ENCODE data around the gene CDH2. TPM values are rescaled to one million over a fixed set of nuclear protein-coding genes. Genes with fewer than 3 reads are reported as not detected.

CDH2 gene
- total and polyA plus RNA-seq, 2 donors, result 1.6 to 3.0 TPM

GRCh38 chr18:28189400-28190239, 12.7 kb upstream of the CDH2 start:
- WGBS, result 79% methylated on average over 5 of the region's 5 CpGs
- Histone ChIP-seq H3K4me3 (ENCODE audit: low read length in 2 of 2) (no peak overlapping the region), H3K27ac (ENCODE audit: low read depth in 1 of 2, low read length in 1 of 2) (no peak overlapping the region), H3K9me3 (ENCODE audit: control insufficient read depth in 2 of 2, insufficient read depth in 1 of 2, low read length in 1 of 2) (no peaks in the 10 kb centered on the region), H3K27me3 (ENCODE audit: control insufficient read depth in 2 of 2, insufficient read depth in 1 of 2, low read length in 1 of 2) (no peaks in the 10 kb centered on the region), H3K4me1 (ENCODE audit: control insufficient read depth in 2 of 2, insufficient read depth in 2 of 2, low read length in 2 of 2) (no peaks in the 10 kb centered on the region), H3K36me3 (ENCODE audit: control insufficient read depth in 2 of 2, insufficient read depth in 2 of 2, low read length in 1 of 2) (no peaks in the 10 kb centered on the region)
- DNase-seq (ENCODE audit: low read depth in 6 of 9, low spot score in 9 of 9), result peak in 2 of 9 donors; percentile 46 to 47

DNA sequence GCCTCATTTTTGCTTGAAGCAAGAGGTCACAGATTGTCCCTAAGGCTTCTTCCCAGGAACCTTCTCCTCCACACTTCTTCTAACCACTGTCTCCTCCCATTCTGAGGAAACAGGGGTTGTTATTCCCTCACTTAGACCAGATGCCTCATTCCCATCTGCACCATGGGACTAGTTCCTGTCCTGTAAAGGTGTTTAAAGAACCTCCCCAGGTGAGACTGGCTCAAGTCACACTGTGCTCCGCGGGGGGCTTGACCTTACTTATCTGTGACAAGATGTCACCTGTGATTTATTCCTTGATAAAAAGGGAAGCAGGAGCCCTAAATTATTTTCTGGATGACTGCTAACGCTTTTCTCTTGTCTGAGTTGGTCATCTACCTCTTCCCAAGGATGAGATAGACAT, 8.2 kb upstream of the CDH2 start:
- no peak overlapping the region for H3K4me3 ChIP-seq (ENCODE audit: low read length in 2 of 2)
- H3K9me3 ChIP-seq (ENCODE audit: control insufficient read depth in 2 of 2, insufficient read depth in 1 of 2, low read length in 1 of 2), result no peaks in the 10 kb centered on the region
- no peaks in the 10 kb centered on the region for H3K4me1 ChIP-seq (ENCODE audit: control insufficient read depth in 2 of 2, insufficient read depth in 2 of 2, low read length in 2 of 2)
- WGBS, result 82% methylated on average over 3 of the region's 3 CpGs
- DNase-seq (ENCODE audit: low read depth in 6 of 9, low spot score in 9 of 9), result no peak
- H3K36me3 ChIP-seq (ENCODE audit: control insufficient read depth in 2 of 2, insufficient read depth in 2 of 2, low read length in 1 of 2), result no peaks in the 10 kb centered on the region
- H3K27me3 ChIP-seq (ENCODE audit: control insufficient read depth in 2 of 2, insufficient read depth in 1 of 2, low read length in 1 of 2), result peaks cover 0 to 2% of the 10 kb centered on the region in 2 donors
- no peak overlapping the region for H3K27ac ChIP-seq (ENCODE audit: low read depth in 1 of 2, low read length in 1 of 2)

DNA sequence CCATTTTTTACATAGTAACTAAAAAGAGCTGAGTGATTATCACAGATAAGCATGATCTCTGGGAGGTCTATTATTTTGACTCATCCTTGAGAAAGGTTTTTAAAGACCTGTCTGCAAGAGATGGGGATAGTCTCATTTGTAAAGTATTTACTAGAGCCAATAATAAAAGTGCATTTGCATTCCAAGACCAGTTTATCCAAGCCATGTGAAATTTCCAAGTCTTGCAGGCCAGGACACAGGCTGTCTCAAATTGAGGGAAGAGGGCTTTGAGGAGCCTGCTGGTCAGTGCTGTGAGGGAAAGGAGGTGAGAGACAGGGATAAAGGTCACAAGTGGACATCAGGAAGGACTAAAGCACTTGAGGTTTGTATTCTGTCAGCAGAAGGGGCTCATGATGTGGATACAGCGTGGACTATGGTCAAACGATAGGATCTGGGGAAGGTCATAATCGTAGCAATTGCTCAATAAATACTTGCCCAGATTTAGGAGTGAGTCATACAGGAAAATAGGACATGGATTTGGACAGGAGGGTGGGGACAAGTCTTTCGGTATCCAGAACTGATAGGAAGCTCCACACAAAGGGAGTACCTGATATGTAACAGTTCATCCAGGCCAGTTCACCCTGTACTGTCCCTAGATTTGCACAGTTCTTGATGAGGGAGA, 6.6 kb upstream of the CDH2 start:
- WGBS, result 93% methylated on average over 4 of the region's 4 CpGs

DNA sequence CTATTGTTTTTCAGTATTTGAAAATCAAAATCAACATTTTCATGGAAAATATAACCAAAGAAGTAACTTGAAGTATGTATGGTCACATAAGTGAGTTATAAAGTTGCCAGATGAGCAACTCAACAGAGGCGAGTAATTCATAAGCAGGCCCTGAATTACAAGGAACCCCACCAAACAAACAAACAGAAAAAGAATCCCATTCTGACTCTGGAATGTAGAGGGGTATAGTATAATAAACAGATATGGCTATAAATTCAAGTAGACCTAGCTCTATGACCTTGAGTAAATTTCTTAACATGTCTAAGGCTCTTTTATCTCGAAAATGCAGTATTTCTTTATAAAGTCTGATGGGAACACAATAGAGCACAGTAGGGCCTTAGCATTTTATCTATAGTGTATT, 4.7 kb upstream of the CDH2 start:
- Histone ChIP-seq H3K36me3 (ENCODE audit: control insufficient read depth in 2 of 2, insufficient read depth in 2 of 2, low read length in 1 of 2) (no peaks in the 10 kb centered on the region), H3K9me3 (ENCODE audit: control insufficient read depth in 2 of 2, insufficient read depth in 1 of 2, low read length in 1 of 2) (no peaks in the 10 kb centered on the region), H3K4me1 (ENCODE audit: control insufficient read depth in 2 of 2, insufficient read depth in 2 of 2, low read length in 2 of 2) (peaks cover 2 to 4% of the 10 kb centered on the region in 2 donors), H3K4me3 (ENCODE audit: low read length in 2 of 2) (no peak overlapping the region), H3K27me3 (ENCODE audit: control insufficient read depth in 2 of 2, insufficient read depth in 1 of 2, low read length in 1 of 2) (peaks cover 15 to 29% of the 10 kb centered on the region in 2 donors), H3K27ac (ENCODE audit: low read depth in 1 of 2, low read length in 1 of 2) (no peak overlapping the region)
- WGBS, result 89% methylated on average over 2 of the region's 2 CpGs
- DNase-seq (ENCODE audit: low read depth in 6 of 9, low spot score in 9 of 9), result no peak

More for the DNA sequence above, 6.6 kb upstream of the CDH2 start:
- DNase-seq (ENCODE audit: low read depth in 6 of 9, low spot score in 9 of 9), result no peak
- Histone ChIP-seq H3K4me3 (ENCODE audit: low read length in 2 of 2) (no peak overlapping the region), H3K27me3 (ENCODE audit: control insufficient read depth in 2 of 2, insufficient read depth in 1 of 2, low read length in 1 of 2) (peaks cover 2 to 14% of the 10 kb centered on the region in 2 donors), H3K36me3 (ENCODE audit: control insufficient read depth in 2 of 2, insufficient read depth in 2 of 2, low read length in 1 of 2) (no peaks in the 10 kb centered on the region), H3K27ac (ENCODE audit: low read depth in 1 of 2, low read length in 1 of 2) (no peak overlapping the region), H3K9me3 (ENCODE audit: control insufficient read depth in 2 of 2, insufficient read depth in 1 of 2, low read length in 1 of 2) (no peaks in the 10 kb centered on the region), H3K4me1 (ENCODE audit: control insufficient read depth in 2 of 2, insufficient read depth in 2 of 2, low read length in 2 of 2) (no peaks in the 10 kb centered on the region)

DNA sequence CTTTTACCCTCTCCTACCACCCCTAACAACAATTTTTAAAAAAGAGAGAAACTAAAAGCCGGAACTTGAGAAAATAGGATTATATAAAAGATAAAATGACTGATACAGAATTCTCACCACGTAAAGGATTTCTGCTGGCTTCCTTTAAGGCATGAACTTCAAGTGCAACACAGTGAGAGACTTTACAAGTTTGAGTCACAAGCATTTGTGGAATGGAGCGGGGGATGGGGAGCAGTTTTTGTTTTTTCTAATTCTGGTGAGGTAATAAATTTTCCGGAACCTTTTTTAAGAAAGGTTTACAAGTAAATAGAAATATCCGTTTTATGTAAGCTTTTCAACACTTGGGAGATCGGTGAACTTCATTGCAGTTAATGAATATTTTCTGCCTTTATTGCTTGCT, 1.8 kb upstream of the CDH2 start:
- no peak for DNase-seq (ENCODE audit: low read depth in 6 of 9, low spot score in 9 of 9)
- no peaks in the 10 kb centered on the region for H3K9me3 ChIP-seq (ENCODE audit: control insufficient read depth in 2 of 2, insufficient read depth in 1 of 2, low read length in 1 of 2)
- H3K4me1 ChIP-seq (ENCODE audit: control insufficient read depth in 2 of 2, insufficient read depth in 2 of 2, low read length in 2 of 2), result peaks cover 7 to 17% of the 10 kb centered on the region in 2 donors
- no peak overlapping the region for H3K4me3 ChIP-seq (ENCODE audit: low read length in 2 of 2)
- H3K36me3 ChIP-seq (ENCODE audit: control insufficient read depth in 2 of 2, insufficient read depth in 2 of 2, low read length in 1 of 2), result no peaks in the 10 kb centered on the region
- H3K27ac ChIP-seq (ENCODE audit: low read depth in 1 of 2, low read length in 1 of 2), result no peak overlapping the region
- 50% methylated on average over 6 of the region's 6 CpGs for WGBS
- H3K27me3 ChIP-seq (ENCODE audit: control insufficient read depth in 2 of 2, insufficient read depth in 1 of 2, low read length in 1 of 2), result peaks cover 36 to 55% of the 10 kb centered on the region in 2 donors

DNA sequence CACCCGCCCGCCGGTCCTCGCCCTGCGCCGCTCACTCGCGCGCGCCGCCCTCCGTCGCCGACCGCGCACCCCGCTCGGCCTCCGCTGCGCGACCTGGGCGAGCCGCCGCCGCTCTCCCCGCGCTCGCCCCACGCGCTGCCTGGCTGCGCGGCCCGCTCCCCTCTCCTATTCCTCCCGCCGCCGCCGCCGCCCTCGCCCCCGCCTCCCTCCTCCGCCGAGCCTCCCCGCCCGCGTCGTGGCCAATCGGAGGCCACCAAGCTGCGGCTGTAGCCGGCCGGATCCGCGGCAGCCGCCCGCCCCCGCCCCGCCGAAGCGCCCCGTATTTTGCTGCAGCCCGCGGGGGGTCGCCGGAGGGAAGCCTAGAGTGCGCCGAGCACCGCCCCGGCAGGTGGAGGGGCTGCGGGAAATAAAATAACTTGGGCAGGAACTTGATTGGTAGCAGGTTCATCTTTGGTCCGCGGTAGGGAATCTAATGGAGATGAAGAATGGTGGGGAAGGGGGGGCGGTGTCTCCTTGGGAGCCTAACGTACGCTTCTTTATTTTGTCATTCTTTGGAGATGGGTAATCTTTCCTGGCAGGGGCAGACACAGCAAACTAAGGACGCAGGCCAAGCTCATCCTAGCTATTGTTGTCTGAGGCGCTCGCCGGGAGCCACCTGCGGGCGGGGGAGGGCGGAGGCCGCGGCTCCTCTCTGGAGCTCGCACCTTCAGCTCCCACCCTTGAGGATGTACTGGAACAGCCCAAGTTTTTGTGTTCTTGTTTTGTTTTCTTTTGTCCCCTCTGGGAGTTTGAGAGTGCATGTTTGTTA, 1.1 kb upstream of the CDH2 start:
- peak in 2 of 9 donors; percentile 4 to 37 for DNase-seq (ENCODE audit: low read depth in 6 of 9, low spot score in 9 of 9)
- peak overlapping the region in 1 of 2 donors; percentile 20 for H3K27ac ChIP-seq (ENCODE audit: low read depth in 1 of 2, low read length in 1 of 2)
- WGBS, result under 1% methylated on average over 83 of the region's 83 CpGs

DNA sequence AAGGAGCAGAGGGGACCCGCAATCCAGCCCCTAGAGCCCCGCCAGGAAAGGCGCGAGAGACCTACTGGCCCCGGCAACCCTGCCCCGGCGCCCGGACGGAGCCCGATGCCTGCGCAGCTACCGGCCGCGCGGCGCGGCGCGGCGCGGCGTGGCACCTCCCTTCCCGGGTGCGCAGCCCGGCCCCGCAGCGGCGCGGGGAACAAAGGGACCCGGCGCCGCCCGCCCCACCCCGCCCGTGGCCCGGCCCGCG, 307 bp downstream of the CDH2 start:
- peaks cover 7 to 17% of the 10 kb centered on the region in 2 donors for H3K4me1 ChIP-seq (ENCODE audit: control insufficient read depth in 2 of 2, insufficient read depth in 2 of 2, low read length in 2 of 2)
- no peak for DNase-seq (ENCODE audit: low read depth in 6 of 9, low spot score in 9 of 9)
- H3K36me3 ChIP-seq (ENCODE audit: control insufficient read depth in 2 of 2, insufficient read depth in 2 of 2, low read length in 1 of 2), result no peaks in the 10 kb centered on the region
- no peaks in the 10 kb centered on the region for H3K9me3 ChIP-seq (ENCODE audit: control insufficient read depth in 2 of 2, insufficient read depth in 1 of 2, low read length in 1 of 2)
- H3K4me3 ChIP-seq (ENCODE audit: low read length in 2 of 2), result peak overlapping the region; percentile 35 to 59
- H3K27me3 ChIP-seq (ENCODE audit: control insufficient read depth in 2 of 2, insufficient read depth in 1 of 2, low read length in 1 of 2), result peaks cover 36 to 59% of the 10 kb centered on the region in 2 donors
- H3K27ac ChIP-seq (ENCODE audit: low read depth in 1 of 2, low read length in 1 of 2), result no peak overlapping the region
- WGBS, result under 1% methylated on average over 38 of the region's 38 CpGs

More for the DNA sequence above, 1.1 kb upstream of the CDH2 start:
- H3K4me1 ChIP-seq (ENCODE audit: control insufficient read depth in 2 of 2, insufficient read depth in 2 of 2, low read length in 2 of 2), result peaks cover 7 to 17% of the 10 kb centered on the region in 2 donors
- H3K27me3 ChIP-seq (ENCODE audit: control insufficient read depth in 2 of 2, insufficient read depth in 1 of 2, low read length in 1 of 2), result peaks cover 36 to 57% of the 10 kb centered on the region in 2 donors
- H3K36me3 ChIP-seq (ENCODE audit: control insufficient read depth in 2 of 2, insufficient read depth in 2 of 2, low read length in 1 of 2), result no peaks in the 10 kb centered on the region
- no peaks in the 10 kb centered on the region for H3K9me3 ChIP-seq (ENCODE audit: control insufficient read depth in 2 of 2, insufficient read depth in 1 of 2, low read length in 1 of 2)
- H3K4me3 ChIP-seq (ENCODE audit: low read length in 2 of 2), result peak overlapping the region in 1 of 2 donors; percentile 59

DNA sequence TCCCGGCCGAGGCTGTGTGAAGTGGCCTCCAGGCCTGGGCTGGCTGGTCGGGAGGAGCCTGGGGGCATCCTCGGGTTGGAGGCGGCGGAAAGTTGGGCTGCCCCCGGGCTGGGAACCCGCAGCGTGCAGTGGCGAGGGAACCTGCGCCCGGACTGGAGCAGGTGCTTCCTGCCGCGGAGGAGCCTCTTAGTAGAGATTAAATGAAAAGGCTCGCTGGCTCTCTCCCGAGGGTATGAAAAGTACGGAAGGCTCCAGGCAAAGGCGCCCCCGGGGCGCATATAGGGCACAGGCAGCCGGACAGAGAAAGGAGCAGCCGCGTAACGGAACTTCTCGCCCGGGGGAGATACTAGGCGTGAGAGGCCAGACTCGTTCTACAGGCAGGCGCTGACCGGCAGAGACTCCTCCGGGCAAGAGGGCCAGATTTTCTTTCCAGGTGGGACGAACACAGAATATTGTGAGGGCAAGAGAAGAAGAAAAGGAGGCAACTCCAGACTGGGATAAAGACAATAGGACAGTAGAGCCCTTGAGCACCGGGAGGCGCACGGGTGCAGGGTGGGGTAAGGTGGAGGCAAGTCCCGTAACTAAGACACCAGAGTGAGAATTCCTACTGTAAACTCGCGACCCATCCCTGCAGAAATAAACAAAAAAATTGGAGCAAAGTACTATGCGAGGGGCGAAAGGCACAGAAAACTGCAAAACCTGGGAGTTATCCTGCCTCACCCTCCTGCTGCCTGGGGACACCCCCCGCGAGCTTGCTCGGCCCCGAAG, 816 bp downstream of the CDH2 start:
- Histone ChIP-seq H3K4me1 (ENCODE audit: control insufficient read depth in 2 of 2, insufficient read depth in 2 of 2, low read length in 2 of 2) (peaks cover 7 to 17% of the 10 kb centered on the region in 2 donors), H3K9me3 (ENCODE audit: control insufficient read depth in 2 of 2, insufficient read depth in 1 of 2, low read length in 1 of 2) (no peaks in the 10 kb centered on the region), H3K4me3 (ENCODE audit: low read length in 2 of 2) (peak overlapping the region; percentile 35 to 59), H3K27ac (ENCODE audit: low read depth in 1 of 2, low read length in 1 of 2) (no peak overlapping the region), H3K36me3 (ENCODE audit: control insufficient read depth in 2 of 2, insufficient read depth in 2 of 2, low read length in 1 of 2) (no peaks in the 10 kb centered on the region), H3K27me3 (ENCODE audit: control insufficient read depth in 2 of 2, insufficient read depth in 1 of 2, low read length in 1 of 2) (peaks cover 36 to 59% of the 10 kb centered on the region in 2 donors)
- WGBS, result under 1% methylated on average over 44 of the region's 44 CpGs
- peak in 1 of 9 donors; percentile 10 for DNase-seq (ENCODE audit: low read depth in 6 of 9, low spot score in 9 of 9)
